ENCODE measurements around the gene ANKRD29.

The ANKRD29 gene

DNA sequence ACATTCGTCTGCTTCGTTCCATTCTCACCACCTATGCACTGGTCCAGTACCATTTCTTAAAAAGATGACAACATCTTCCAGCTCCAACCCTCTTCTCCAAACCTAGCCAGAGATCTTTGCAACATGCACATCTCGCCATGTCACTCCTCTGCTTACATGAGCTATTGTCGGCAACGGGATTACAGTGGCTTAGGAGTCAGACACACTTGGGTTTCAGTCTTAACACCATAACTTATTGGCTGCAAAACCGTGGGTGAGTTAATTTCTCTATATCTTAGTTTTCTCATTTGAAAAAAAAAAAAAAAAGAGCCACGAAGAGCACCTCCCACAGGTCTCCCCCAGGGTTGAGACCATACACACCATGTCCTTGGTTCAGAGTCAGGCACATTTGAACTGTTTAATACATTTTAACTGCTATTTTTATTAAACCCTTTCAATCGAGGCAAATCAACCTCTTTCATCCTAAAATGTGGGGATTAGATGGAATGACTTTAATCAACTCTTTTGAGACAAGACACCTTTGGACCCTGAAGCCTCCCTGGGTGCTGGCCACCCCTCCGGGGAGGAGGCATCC lies 889 bp downstream of the ANKRD29 start:
- TF ChIP-seq, protein P1, sequence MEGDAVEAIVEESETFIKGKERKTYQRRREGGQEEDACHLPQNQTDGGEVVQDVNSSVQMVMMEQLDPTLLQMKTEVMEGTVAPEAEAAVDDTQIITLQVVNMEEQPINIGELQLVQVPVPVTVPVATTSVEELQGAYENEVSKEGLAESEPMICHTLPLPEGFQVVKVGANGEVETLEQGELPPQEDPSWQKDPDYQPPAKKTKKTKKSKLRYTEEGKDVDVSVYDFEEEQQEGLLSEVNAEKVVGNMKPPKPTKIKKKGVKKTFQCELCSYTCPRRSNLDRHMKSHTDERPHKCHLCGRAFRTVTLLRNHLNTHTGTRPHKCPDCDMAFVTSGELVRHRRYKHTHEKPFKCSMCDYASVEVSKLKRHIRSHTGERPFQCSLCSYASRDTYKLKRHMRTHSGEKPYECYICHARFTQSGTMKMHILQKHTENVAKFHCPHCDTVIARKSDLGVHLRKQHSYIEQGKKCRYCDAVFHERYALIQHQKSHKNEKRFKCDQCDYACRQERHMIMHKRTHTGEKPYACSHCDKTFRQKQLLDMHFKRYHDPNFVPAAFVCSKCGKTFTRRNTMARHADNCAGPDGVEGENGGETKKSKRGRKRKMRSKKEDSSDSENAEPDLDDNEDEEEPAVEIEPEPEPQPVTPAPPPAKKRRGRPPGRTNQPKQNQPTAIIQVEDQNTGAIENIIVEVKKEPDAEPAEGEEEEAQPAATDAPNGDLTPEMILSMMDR (IDR thresholded peaks at IDR 0.05; ENCODE audit: borderline replicate concordance, insufficient read depth, low read depth, low read length) = no peak
- H3K4me3 ChIP-seq (ENCODE audit: low read depth, low read length) = no peak overlapping the region

DNA sequence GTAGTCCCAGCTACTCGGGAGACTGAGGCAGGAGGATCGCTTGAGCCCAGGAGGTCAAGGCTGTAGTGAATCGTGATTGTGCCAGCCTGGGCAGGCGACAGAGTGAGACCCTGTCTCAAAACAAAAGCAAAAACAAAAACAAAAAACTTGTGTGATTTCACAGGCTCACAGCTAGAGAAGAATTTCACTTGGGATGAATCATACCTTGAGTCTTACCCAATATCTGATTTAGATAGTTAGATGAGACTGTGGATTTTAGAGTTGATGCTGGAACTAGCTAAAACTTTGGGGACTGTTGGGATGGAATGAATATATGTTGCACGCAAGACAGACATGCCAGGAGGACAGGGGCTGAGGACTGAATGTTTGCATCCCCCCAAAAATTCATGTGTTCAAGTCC lies 4.4 kb downstream of the ANKRD29 start:
- TF ChIP-seq, protein P1 (IDR thresholded peaks at IDR 0.05; ENCODE audit: borderline replicate concordance, insufficient read depth, low read depth, low read length) = no peak
- no peak overlapping the region for H3K4me3 ChIP-seq (ENCODE audit: low read depth, low read length)

DNA sequence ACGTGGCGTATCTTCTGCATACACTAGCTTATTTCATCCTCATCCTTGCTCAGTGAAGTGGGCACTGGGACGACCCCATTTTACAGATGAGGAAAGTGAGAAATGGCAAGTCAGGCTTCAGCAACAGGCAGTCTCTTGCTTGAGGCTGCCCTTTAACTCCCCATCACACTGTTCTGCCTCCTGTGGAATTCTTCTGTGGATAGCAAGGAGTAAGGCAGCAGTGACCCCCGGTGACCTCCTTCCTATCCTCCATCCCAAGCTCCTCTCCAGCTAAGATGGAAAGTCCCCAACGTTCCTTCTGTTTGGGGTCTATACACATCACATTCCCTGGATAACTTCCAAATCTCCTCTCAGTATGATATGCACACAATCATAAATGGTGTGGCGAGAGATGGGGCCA lies 10.5 kb downstream of the ANKRD29 start:
- no peak overlapping the region for H3K4me3 ChIP-seq (ENCODE audit: low read depth, low read length)
- TF ChIP-seq, protein P1 (IDR thresholded peaks at IDR 0.05; ENCODE audit: borderline replicate concordance, insufficient read depth, low read depth, low read length) = no peak

DNA sequence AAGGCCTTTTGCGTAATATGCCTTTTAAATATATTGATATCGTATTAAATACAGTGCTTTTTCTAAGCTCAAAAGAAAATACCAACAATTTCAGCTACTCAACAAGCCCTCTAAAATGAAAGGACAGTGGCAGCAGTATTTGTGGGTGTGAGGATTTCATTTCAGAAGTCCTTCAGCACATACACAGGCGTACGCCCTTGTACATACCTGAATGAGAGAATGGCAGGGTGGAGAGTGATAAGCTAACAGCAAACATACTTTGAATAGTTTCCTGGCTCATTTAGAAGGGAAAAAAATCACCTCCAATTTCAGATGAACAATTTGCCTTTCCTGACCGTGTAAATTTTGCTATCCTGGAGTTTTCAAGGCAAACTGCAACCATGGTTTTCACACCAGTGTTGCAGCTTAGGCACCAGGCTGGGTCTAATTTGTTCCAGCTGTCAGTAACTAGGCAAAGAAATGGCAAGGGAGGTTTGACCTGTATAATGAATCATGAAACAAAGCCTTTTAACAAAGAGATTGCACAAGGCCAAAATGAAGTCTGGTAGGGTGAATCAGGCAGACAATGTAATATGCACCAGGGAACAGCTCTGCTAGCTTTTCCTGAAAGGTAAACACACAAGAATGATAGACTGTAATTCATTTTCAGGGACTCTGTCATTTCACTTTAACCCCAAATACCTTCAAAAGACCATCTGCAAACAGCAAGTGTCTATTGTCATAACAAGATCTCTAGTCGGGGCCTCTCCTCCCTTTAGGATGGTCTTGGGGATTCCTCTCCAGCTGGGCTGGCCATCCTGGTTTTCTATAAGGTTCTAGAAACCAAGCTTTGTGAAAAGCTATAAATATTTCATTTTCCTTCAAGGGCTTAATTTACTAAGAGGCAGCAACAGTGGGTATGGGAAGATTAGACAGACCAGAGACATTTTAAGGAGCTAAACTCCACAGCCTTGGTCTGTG lies 11.5 kb downstream of the ANKRD29 start:
- no peak overlapping the region for H3K4me3 ChIP-seq (ENCODE audit: low read depth, low read length)
- TF ChIP-seq, protein P1 (IDR thresholded peaks at IDR 0.05; ENCODE audit: borderline replicate concordance, insufficient read depth, low read depth, low read length) = no peak

DNA sequence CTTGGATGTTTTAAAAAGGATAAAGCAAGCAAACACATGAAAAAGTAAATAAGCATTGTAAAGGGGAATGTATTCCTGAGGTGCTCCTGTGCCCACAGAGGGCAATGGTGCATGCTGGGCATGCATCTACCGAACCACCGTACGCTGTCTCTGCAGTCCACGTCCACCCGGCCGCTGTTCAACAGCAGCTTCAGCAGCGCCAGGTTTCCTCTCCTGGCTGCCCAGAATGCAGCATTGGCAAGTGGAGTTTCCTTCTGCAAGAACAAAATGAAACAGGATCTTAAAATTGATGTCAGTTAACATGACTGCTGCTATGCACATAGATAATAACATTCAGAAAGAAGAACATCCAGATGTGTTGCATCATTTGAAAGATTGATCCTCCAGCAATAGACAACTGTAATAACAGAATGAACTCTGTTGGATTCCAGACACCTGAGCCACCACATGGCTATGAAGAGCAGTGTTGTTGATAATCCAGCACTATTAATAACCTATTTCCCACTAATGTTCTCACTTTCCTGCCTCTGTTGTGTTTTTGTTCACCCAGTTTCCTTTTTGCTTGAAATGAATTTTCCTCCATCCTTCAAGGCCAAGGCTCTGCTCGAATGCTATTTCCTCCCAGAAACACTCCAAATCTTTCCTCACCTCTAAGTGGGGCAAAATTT lies 13.6 kb downstream of the ANKRD29 start:
- no peak overlapping the region for H3K4me3 ChIP-seq (ENCODE audit: low read depth, low read length)
- TF ChIP-seq, protein P1 (IDR thresholded peaks at IDR 0.05; ENCODE audit: borderline replicate concordance, insufficient read depth, low read depth, low read length) = no peak

DNA sequence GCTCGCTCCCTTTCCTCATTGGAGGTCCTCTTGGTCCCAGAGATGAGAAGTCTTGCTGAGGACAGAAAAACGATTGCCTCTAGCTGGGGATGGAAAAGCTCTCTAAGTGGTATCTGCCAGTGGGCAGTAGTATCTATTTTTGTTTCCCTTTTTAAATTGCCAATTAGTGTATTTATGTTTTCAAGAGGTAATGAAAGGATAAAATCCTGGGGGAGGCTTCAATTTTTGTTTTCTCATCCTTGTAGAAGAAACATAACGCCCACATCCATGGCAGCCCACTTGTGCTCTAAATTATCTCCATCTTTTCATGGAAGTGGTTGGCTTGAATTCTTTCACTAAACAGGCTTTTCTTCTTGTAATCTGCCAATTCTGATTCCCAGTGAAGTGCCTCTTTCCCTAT lies 14.3 kb downstream of the ANKRD29 start:
- H3K4me3 ChIP-seq (ENCODE audit: low read depth, low read length) = no peak overlapping the region

More for the DNA sequence above, 14.3 kb downstream of the ANKRD29 start:
- TF ChIP-seq, protein P1 (IDR thresholded peaks at IDR 0.05; ENCODE audit: borderline replicate concordance, insufficient read depth, low read depth, low read length) = no peak
